ENCODE data around the gene TMC6. TPM values are rescaled to one million over a fixed set of nuclear protein-coding genes. Genes with fewer than 3 reads are reported as not detected.

Gene TMC6
- total and polyA plus RNA-seq, 2 of the 13 experiments (the other 11 are each of a cell fraction or from before 2014, with no cell fraction given) = 48.4 to 99.1 TPM

DNA sequence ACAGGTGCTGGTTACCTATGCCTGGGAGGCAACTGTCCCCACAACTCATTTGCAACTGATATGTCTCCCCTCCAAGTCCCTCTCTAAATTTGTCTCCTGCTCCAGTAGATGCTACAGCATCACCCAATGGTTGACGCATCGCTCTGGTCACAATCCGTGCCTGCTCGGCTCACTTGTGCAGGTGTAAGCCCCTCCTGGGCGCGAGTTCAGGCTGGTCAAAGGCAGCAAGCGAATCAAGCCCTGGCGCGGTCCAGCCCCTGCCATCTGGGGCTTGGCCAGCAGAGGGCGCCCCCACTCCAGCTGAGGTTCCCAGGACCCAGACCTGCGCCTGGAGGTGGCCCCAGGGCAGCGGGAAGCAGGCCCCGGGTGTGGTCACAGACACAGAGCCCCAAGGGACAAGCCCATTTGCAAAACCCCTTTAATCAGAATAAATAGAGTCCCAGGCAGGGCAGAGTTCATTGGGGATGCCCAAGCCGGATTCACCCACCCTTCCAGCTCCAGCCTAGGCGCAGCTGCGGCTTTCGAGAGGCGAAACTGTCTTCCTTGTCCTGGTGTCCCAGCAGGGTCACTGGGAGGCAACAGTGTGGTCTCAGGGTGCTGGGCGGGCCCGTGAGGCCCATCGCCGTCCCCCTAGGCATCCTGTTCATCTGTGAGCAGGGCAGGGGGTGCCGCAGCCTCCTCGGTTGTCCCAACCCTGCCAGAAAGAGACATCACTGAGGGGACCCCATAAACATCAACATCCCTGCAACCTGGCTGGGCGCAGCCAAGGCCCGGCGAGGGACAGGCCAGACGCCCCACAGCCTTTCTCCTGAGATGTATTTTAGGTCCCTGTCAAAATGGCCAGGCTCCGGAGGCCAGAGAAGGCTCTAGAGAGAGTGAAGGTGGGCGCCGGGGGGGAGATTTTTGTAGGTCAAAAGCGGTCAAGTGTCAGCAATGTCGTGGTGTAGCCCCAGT is 15.8 kb downstream of the TMC6 start (continued):
- TF ChIP-seq, protein P1, sequence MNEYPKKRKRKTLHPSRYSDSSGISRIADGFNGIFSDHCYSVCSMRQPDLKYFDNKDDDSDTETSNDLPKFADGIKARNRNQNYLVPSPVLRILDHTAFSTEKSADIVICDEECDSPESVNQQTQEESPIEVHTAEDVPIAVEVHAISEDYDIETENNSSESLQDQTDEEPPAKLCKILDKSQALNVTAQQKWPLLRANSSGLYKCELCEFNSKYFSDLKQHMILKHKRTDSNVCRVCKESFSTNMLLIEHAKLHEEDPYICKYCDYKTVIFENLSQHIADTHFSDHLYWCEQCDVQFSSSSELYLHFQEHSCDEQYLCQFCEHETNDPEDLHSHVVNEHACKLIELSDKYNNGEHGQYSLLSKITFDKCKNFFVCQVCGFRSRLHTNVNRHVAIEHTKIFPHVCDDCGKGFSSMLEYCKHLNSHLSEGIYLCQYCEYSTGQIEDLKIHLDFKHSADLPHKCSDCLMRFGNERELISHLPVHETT (CRISPR knock-in tag; conservative IDR thresholded peaks at IDR 0.05) = no peak
- TF ChIP-seq MEF2D (CRISPR knock-in tag; IDR thresholded peaks at IDR 0.05) = 0 out of 2 replicates have a peak, but pooled peaks have one; percentile 23
- no peak for TF ChIP-seq SSRP1 (CRISPR knock-in tag; IDR thresholded peaks at IDR 0.05)
- no peak for TF ChIP-seq ZNF75D (CRISPR knock-in tag; IDR thresholded peaks at IDR 0.05; ENCODE audit: borderline replicate concordance)
- peak; percentile 99 for TF ChIP-seq STAG1 (CRISPR knock-in tag; IDR thresholded peaks at IDR 0.05)
- no peak for TF ChIP-seq ZNF878 (CRISPR knock-in tag; IDR thresholded peaks at IDR 0.05)
- no peak for TF ChIP-seq ZNF672 (CRISPR knock-in tag; IDR thresholded peaks at IDR 0.05)
- TF ChIP-seq ISL2 (CRISPR knock-in tag; IDR thresholded peaks at IDR 0.05) = peak; percentile 35; the same call in 1 of the 2 replicates
- no peak for TF ChIP-seq ETS1 (CRISPR knock-in tag; IDR thresholded peaks at IDR 0.05)
- 0 out of 2 replicates have a peak, but pooled peaks have one; percentile 43 for TF ChIP-seq NR0B2 (CRISPR knock-in tag; IDR thresholded peaks at IDR 0.05)
- 0 out of 2 replicates have a peak, but pooled peaks have one; percentile 36 for TF ChIP-seq BCL6 (CRISPR knock-in tag; IDR thresholded peaks at IDR 0.05)
- no peak for TF ChIP-seq ZZZ3 (CRISPR knock-in tag; IDR thresholded peaks at IDR 0.05; ENCODE audit: borderline replicate concordance)
- TF ChIP-seq KAT8 (CRISPR knock-in tag; IDR thresholded peaks at IDR 0.05) = peak; percentile 18; the same call in 1 of the 2 replicates
- TF ChIP-seq AGO2 (optimal IDR thresholded peaks at IDR 0.05; ENCODE audit: low read depth, low read length) = peak; percentile 71
- peak; percentile 37; the same call in 1 of the 2 replicates for TF ChIP-seq ZFY (CRISPR knock-in tag; IDR thresholded peaks at IDR 0.05)
- TF ChIP-seq HOXA7 (CRISPR knock-in tag; IDR thresholded peaks at IDR 0.05) = no peak
- TF ChIP-seq ZNF572 (CRISPR knock-in tag; IDR thresholded peaks at IDR 0.05) = peak; percentile 96
- TF ChIP-seq KLF9 (CRISPR knock-in tag; IDR thresholded peaks at IDR 0.05; ENCODE audit: low read depth) = no peak
- peak; percentile 68; the same call in 1 of the 2 replicates for TF ChIP-seq MTF2 (CRISPR knock-in tag; IDR thresholded peaks at IDR 0.05; ENCODE audit: borderline replicate concordance)
- TF ChIP-seq NR2F1 (CRISPR knock-in tag; IDR thresholded peaks at IDR 0.05) = no peak
- no peak for TF ChIP-seq ZNF484 (CRISPR knock-in tag; IDR thresholded peaks at IDR 0.05; ENCODE audit: borderline replicate concordance, low read depth)
- TF ChIP-seq TOPORS (CRISPR knock-in tag; IDR thresholded peaks at IDR 0.05) = no peak
- TF ChIP-seq SNRNP70 (IDR thresholded peaks at IDR 0.05; ENCODE audit: low read depth, low read length) = no peak
- TF ChIP-seq SRSF1 (optimal IDR thresholded peaks at IDR 0.05; ENCODE audit: low read depth, low read length) = no peak
- TF ChIP-seq ZNF224 (CRISPR knock-in tag; IDR thresholded peaks at IDR 0.05) = no peak
- TF ChIP-seq NFE2 (CRISPR knock-in tag; IDR thresholded peaks at IDR 0.05) = no peak
- TF ChIP-seq, protein P2, sequence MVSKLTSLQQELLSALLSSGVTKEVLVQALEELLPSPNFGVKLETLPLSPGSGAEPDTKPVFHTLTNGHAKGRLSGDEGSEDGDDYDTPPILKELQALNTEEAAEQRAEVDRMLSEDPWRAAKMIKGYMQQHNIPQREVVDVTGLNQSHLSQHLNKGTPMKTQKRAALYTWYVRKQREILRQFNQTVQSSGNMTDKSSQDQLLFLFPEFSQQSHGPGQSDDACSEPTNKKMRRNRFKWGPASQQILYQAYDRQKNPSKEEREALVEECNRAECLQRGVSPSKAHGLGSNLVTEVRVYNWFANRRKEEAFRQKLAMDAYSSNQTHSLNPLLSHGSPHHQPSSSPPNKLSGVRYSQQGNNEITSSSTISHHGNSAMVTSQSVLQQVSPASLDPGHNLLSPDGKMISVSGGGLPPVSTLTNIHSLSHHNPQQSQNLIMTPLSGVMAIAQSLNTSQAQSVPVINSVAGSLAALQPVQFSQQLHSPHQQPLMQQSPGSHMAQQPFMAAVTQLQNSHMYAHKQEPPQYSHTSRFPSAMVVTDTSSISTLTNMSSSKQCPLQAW (CRISPR knock-in tag; IDR thresholded peaks at IDR 0.05) = peak; percentile 92

All from HepG2 (cell line).